22Rv1 (cell line): Measurements from ENCODE around the gene EFCAB13.
"Not testable (repeated sequence)": the region's sequence is repeated elsewhere in the genome, so short reads cannot be mapped to it uniquely, and the experiment has no call there.

Experiments
- H3K27ac ChIP-seq: fragments of 450-650 bp; 2 replicates; pipeline ENCODE4 v1.5.1; 2017
- ZFX ChIP-seq: fragments of 450-650 bp; IDR thresholded peaks from 2 replicates; pipeline ENCODE4 v1.6.1; 2017; ENCODE audit warnings: antibody characterized with exemption, borderline replicate concordance
- TF ChIP-seq, protein P1 (sequence below): fragments of 450-650 bp; IDR thresholded peaks from 2 replicates; pipeline ENCODE4 v1.5.1; 2017; ENCODE audit warnings: mild to moderate bottlenecking

EFCAB13 gene

GRCh38 chr17:47465165-47465564 lies 141.4 kb downstream of the EFCAB13 start:
- TF ChIP-seq, protein P1, sequence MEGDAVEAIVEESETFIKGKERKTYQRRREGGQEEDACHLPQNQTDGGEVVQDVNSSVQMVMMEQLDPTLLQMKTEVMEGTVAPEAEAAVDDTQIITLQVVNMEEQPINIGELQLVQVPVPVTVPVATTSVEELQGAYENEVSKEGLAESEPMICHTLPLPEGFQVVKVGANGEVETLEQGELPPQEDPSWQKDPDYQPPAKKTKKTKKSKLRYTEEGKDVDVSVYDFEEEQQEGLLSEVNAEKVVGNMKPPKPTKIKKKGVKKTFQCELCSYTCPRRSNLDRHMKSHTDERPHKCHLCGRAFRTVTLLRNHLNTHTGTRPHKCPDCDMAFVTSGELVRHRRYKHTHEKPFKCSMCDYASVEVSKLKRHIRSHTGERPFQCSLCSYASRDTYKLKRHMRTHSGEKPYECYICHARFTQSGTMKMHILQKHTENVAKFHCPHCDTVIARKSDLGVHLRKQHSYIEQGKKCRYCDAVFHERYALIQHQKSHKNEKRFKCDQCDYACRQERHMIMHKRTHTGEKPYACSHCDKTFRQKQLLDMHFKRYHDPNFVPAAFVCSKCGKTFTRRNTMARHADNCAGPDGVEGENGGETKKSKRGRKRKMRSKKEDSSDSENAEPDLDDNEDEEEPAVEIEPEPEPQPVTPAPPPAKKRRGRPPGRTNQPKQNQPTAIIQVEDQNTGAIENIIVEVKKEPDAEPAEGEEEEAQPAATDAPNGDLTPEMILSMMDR: no peak
- TF ChIP-seq ZFX: no peak
- no peak overlapping the region for H3K27ac ChIP-seq

GRCh38 chr17:47466976-47467375 lies 143.2 kb downstream of the EFCAB13 start:
- H3K27ac ChIP-seq: not testable (repeated sequence)

DNA sequence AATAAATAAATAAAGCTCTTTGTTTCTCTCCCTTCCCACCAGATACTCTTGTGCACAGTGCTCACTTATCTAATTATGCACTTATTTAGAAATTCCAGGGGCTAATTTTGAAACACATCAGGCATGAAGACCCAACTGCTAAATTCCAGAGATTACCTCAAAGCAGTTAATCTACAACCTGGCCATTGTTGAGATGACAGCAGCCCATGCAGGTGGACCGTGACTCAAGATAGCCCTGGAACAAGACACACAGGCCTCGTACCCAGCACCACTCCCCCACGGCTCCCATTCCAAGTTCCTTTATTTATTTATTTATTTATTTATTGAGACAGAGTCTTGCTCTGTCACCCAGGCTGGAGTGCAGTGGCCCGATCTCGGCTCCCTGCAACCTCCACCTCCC lies 147.1 kb downstream of the EFCAB13 start:
- no peak overlapping the region for H3K27ac ChIP-seq
- TF ChIP-seq, protein P1: no peak
- no peak for TF ChIP-seq ZFX

DNA sequence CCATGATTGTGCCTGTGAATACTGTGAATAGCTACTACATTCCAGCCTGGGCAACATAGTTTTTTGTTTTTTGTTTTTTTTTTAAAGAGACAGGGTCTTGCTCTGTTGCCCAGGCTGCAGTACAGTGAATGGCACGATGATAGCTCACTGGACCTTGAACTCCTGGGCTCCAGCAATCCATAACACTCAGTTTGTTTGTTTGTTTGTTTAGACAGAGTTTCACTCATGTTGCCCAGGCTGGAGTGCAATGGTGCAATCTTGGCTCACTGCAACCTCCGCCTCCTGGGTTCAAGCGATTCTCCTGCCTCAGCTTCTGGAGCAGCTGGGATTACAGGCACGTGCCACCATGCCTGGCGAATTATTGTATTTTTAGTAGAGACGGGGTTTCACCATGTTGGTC lies 148.3 kb downstream of the EFCAB13 start:
- not testable (repeated sequence) for H3K27ac ChIP-seq
